Ascending aorta (tissue), 2 donors: ENCODE results near the gene ATP8A2. TPM values are rescaled to one million over a fixed set of nuclear protein-coding genes. Genes with fewer than 3 reads are reported as not detected.

Source experiments
- DNase-seq, 2 donors: peaks; one replicate each; pipeline ENCODE4 v3.0.0-alpha.2; 2019; ENCODE audit warnings: low spot score in 2 of 2
- H3K27ac ChIP-seq, 2 donors: fragments of 200-600 bp; sonication (generic); one replicate each; pipeline ENCODE4 v1.5.1; 2016 to 2017; ENCODE audit warnings: mild to moderate bottlenecking in 1 of 2
- H3K27me3 ChIP-seq: fragments of 200-600 bp; sonication (generic); one replicate; pipeline ENCODE4 v1.5.1; 2017
- H3K36me3 ChIP-seq, 2 donors: fragments of 200-600 bp; sonication (generic); one replicate each; pipeline ENCODE4 v1.5.1; 2016
- H3K4me1 ChIP-seq, 2 donors: fragments of 200-600 bp; sonication (generic); one replicate each; pipeline ENCODE4 v1.5.1; 2016 to 2017; ENCODE audit warnings: mild to moderate bottlenecking in 1 of 2
- H3K4me3 ChIP-seq, 2 donors: fragments of 200-600 bp; sonication (generic); one replicate each; pipeline ENCODE4 v1.5.1; 2016 to 2017; ENCODE audit warnings: mild to moderate bottlenecking in 1 of 2
- H3K9me3 ChIP-seq, 2 donors: fragments of 200-600 bp; sonication (generic); one replicate each; pipeline ENCODE4 v1.5.1; 2016
- CTCF ChIP-seq, 3 experiments: fragments of 200-600 bp in 2 of 3; fragments of 450-650 bp in 1 of 3; sonication (generic) in 2 of 3; IDR thresholded peaks; one replicate each; pipeline ENCODE4 v1.5.1; 2016 to 2019; ENCODE audit warnings: antibody characterized with exemption in 3 of 3, mild to moderate bottlenecking in 1 of 3, moderate library complexity in 1 of 3
- intact Hi-C: fragments of 100-400 bp; cut with DNase I; formaldehyde crosslinking; loops from one replicate; pipeline ENCODE4 v1.15.1; 2023
- total RNA-seq: library from RNA; depleted of rRNA; stranded (reverse); fragments of >200 nt; gene quantifications from one replicate; pipeline ENCODE4 v1.1.0, GENCODE V29; 2016

Gene ATP8A2
- total RNA-seq, 1 donor from 2014 or later: under 0.01 TPM

- Histone ChIP-seq H3K4me1 (no peaks in the 10 kb centered on the region), H3K27me3 (no peaks in the 10 kb centered on the region), H3K27ac (no peak overlapping the region), H3K4me3 (no peak overlapping the region), H3K9me3 (no peaks in the 10 kb centered on the region), H3K36me3 (no peaks in the 10 kb centered on the region)
- intact Hi-C loops: no loop called here
- TF ChIP-seq CTCF (IDR thresholded peaks at IDR 0.05): no peak
- no peak for DNase-seq
Observed at GRCh38 chr13:26038931-26039475, 667.2 kb downstream of the ATP8A2 start.

- DNase-seq: no peak
- Histone ChIP-seq H3K36me3 (no peaks in the 10 kb centered on the region), H3K9me3 (no peaks in the 10 kb centered on the region), H3K27ac (no peak overlapping the region), H3K4me3 (no peak overlapping the region), H3K4me1 (no peaks in the 10 kb centered on the region), H3K27me3 (no peaks in the 10 kb centered on the region)
- intact Hi-C loops: no loop called here
- TF ChIP-seq CTCF (IDR thresholded peaks at IDR 0.05): no peak
Observed at GRCh38 chr13:26041444-26041843, 669.7 kb downstream of the ATP8A2 start.

GRCh38 chr13:26042785-26043184 is 671.0 kb downstream of the ATP8A2 start:
- DNase-seq: no peak
- Histone ChIP-seq H3K36me3 (no peaks in the 10 kb centered on the region), H3K4me3 (no peak overlapping the region), H3K4me1 (no peaks in the 10 kb centered on the region), H3K9me3 (no peaks in the 10 kb centered on the region), H3K27ac (no peak overlapping the region), H3K27me3 (no peaks in the 10 kb centered on the region)
- intact Hi-C loops: no loop called here
- TF ChIP-seq CTCF (IDR thresholded peaks at IDR 0.05): no peak

- intact Hi-C loops: no loop called here
- no peak overlapping the region for H3K27ac ChIP-seq
- H3K4me3 ChIP-seq: no peak overlapping the region
- no peak for DNase-seq
- TF ChIP-seq CTCF (IDR thresholded peaks at IDR 0.05): no peak
- no peaks in the 10 kb centered on the region for H3K4me1 ChIP-seq
- peaks cover 8% of the 10 kb centered on the region for H3K27me3 ChIP-seq
- H3K36me3 ChIP-seq: no peaks in the 10 kb centered on the region
- H3K9me3 ChIP-seq: no peaks in the 10 kb centered on the region
Observed at GRCh38 chr13:26045142-26045541, 673.4 kb downstream of the ATP8A2 start.

GRCh38 chr13:26046639-26047038 is 674.9 kb downstream of the ATP8A2 start:
- H3K9me3 ChIP-seq: no peaks in the 10 kb centered on the region
- H3K36me3 ChIP-seq: no peaks in the 10 kb centered on the region
- TF ChIP-seq CTCF (IDR thresholded peaks at IDR 0.05): no peak
- intact Hi-C loops: no loop called here
- H3K27ac ChIP-seq: no peak overlapping the region
- H3K27me3 ChIP-seq: peaks cover 18% of the 10 kb centered on the region
- peaks cover 3 to 7% of the 10 kb centered on the region in 2 donors for H3K4me1 ChIP-seq
- no peak for DNase-seq
- no peak overlapping the region for H3K4me3 ChIP-seq

- no peaks in the 10 kb centered on the region for H3K9me3 ChIP-seq
- peaks cover 3 to 7% of the 10 kb centered on the region in 2 donors for H3K4me1 ChIP-seq
- H3K27ac ChIP-seq: no peak overlapping the region
- no peak for DNase-seq
- intact Hi-C loops: no loop called here
- no peak for TF ChIP-seq CTCF (IDR thresholded peaks at IDR 0.05)
- H3K27me3 ChIP-seq: peaks cover 18% of the 10 kb centered on the region
- H3K4me3 ChIP-seq: no peak overlapping the region
- H3K36me3 ChIP-seq: no peaks in the 10 kb centered on the region
Observed at GRCh38 chr13:26047040-26047439, 675.3 kb downstream of the ATP8A2 start.
